ENCODE results near the gene GPM6B.

The GPM6B gene

GRCh38 chrX:13721819-13722519 is 94.9 kb downstream of the GPM6B start:
- DNase-seq = no peak

- DNase-seq = no peak
Measured at GRCh38 chrX:13721371-13721770, 95.5 kb downstream of the GPM6B start.

Measured in cerebellar nuclear complex (tissue), 1 donor.